ENCODE data around the gene UPB1.

UPB1 gene

GRCh38 chr22:24494528-24495364 lies at the start of gene UPB1:
Gene UPB1 (plus strand): TSS chr22:24495332. CDS start chr22:24495404, 72 bp downstream.
- DNase-seq: no peak

GRCh38 chr22:24445481-24446259 lies 49.5 kb upstream of the UPB1 start:
- no peak for DNase-seq

GRCh38 chr22:24446260-24446611 lies 48.9 kb upstream of the UPB1 start:
- DNase-seq: no peak

- DNase-seq: no peak
These were observed 44.5 kb upstream of the UPB1 start for GRCh38 chr22:24450610-24451009.

- no peak for DNase-seq
These were observed 44.0 kb upstream of the UPB1 start for GRCh38 chr22:24451162-24451561.

- DNase-seq: no peak
These were observed 41.3 kb upstream of the UPB1 start for GRCh38 chr22:24453853-24454252.

- no peak for DNase-seq
These were observed 40.1 kb upstream of the UPB1 start for GRCh38 chr22:24455039-24455438.

GRCh38 chr22:24455751-24456426 lies 39.2 kb upstream of the UPB1 start:
- no peak for DNase-seq

- DNase-seq: no peak
These were observed 37.2 kb upstream of the UPB1 start for GRCh38 chr22:24457894-24458420.

GRCh38 chr22:24459911-24460310 lies 35.2 kb upstream of the UPB1 start:
- no peak for DNase-seq

- no peak for DNase-seq
These were observed 34.6 kb upstream of the UPB1 start for GRCh38 chr22:24460418-24461089.

GRCh38 chr22:24463071-24463760 lies 31.9 kb upstream of the UPB1 start:
- DNase-seq: no peak

- no peak for DNase-seq
These were observed 29.6 kb upstream of the UPB1 start for GRCh38 chr22:24465566-24465965.

GRCh38 chr22:24465975-24466374 lies 29.2 kb upstream of the UPB1 start:
- DNase-seq: no peak

- no peak for DNase-seq
These were observed 28.3 kb upstream of the UPB1 start for GRCh38 chr22:24466716-24467328.

- no peak for DNase-seq
These were observed 27.8 kb upstream of the UPB1 start for GRCh38 chr22:24467340-24467739.

GRCh38 chr22:24471570-24471969 lies 23.6 kb upstream of the UPB1 start:
- no peak for DNase-seq

- no peak for DNase-seq
These were observed 21.8 kb upstream of the UPB1 start for GRCh38 chr22:24473284-24473683.

- DNase-seq: no peak
These were observed 20.9 kb upstream of the UPB1 start for GRCh38 chr22:24474221-24474620.

GRCh38 chr22:24474649-24475255 lies 20.4 kb upstream of the UPB1 start:
- DNase-seq: no peak

- DNase-seq: no peak
These were observed 13.5 kb upstream of the UPB1 start for GRCh38 chr22:24481641-24482040.

All from CD4-positive, alpha-beta T cell treated with Interleukin-12 subunit alpha and Interleukin-12 subunit beta, for 1 hour (primary cell).